Measurements from ENCODE around the gene SYK. TPM values are rescaled to one million over a fixed set of nuclear protein-coding genes. Genes with fewer than 3 reads are reported as not detected.

Gene SYK
- total and polyA plus RNA-seq, 4 donors, result 2.1 to 31.5 (median 13.3) TPM

- WGBS, 2 donors, result 14% methylated on average over 7 of the region's 7 CpGs
- Histone ChIP-seq H3K4me1 (ENCODE audit: control insufficient read depth in 1 of 2, insufficient read depth in 2 of 2, low read length in 2 of 2) (peaks cover 0 to under 1% of the 10 kb centered on the region in 2 donors), H3K27me3 (ENCODE audit: control insufficient read depth in 1 of 2, insufficient read depth in 2 of 2, low read length in 1 of 2) (no peaks in the 10 kb centered on the region), H3K9me3 (ENCODE audit: control insufficient read depth, low read length) (no peaks in the 10 kb centered on the region), H3K4me3 (ENCODE audit: low read length in 2 of 2) (no peak overlapping the region), H3K27ac (ENCODE audit: low read depth in 1 of 2, low read length in 2 of 2) (no peak overlapping the region), H3K36me3 (ENCODE audit: control insufficient read depth in 1 of 2, insufficient read depth in 2 of 2, low read length in 1 of 2) (no peaks in the 10 kb centered on the region)
- DNase-seq, result peak; percentile 73 to 87
- intact Hi-C loops (cut with DNase I), result loop anchor here (2.0 to 10.0 kb wide), 8 partner anchors 122 to 812 kb away; no protein-coding TSS in a partner anchor
- ATAC-seq (ENCODE audit: low FRiP score), result peak; percentile 89
These were observed 113.4 kb downstream of the SYK start for GRCh38 chr9:90914868-90915483.

GRCh38 chr9:90915693-90916092 lies 114.1 kb downstream of the SYK start:
- no peak overlapping the region for H3K27ac ChIP-seq (ENCODE audit: low read depth in 1 of 2, low read length in 2 of 2)
- intact Hi-C loops (cut with DNase I), result loop anchor here (2.0 to 10.0 kb wide), 8 partner anchors 122 to 811 kb away; no protein-coding TSS in a partner anchor
- ATAC-seq (ENCODE audit: low FRiP score) (no peak), DNase-seq (no peak)
- H3K9me3 ChIP-seq (ENCODE audit: control insufficient read depth, low read length), result no peaks in the 10 kb centered on the region
- H3K4me1 ChIP-seq (ENCODE audit: control insufficient read depth in 1 of 2, insufficient read depth in 2 of 2, low read length in 2 of 2), result peaks cover 3 to 5% of the 10 kb centered on the region in 2 donors
- 77 to 79% methylated on average over 6 of the region's 6 CpGs for WGBS, 2 donors
- no peaks in the 10 kb centered on the region for H3K27me3 ChIP-seq (ENCODE audit: control insufficient read depth in 1 of 2, insufficient read depth in 2 of 2, low read length in 1 of 2)
- no peaks in the 10 kb centered on the region for H3K36me3 ChIP-seq (ENCODE audit: control insufficient read depth in 1 of 2, insufficient read depth in 2 of 2, low read length in 1 of 2)
- H3K4me3 ChIP-seq (ENCODE audit: low read length in 2 of 2), result no peak overlapping the region

GRCh38 chr9:90916147-90916734 lies 114.6 kb downstream of the SYK start:
- no peak for ATAC-seq (ENCODE audit: low FRiP score)
- intact Hi-C loops (cut with DNase I), result loop anchor here (5.0 to 10.0 kb wide), 6 partner anchors 121 to 809 kb away; no protein-coding TSS in a partner anchor
- 93 to 96% methylated on average over 11 of the region's 11 CpGs for WGBS, 2 donors
- Histone ChIP-seq H3K9me3 (ENCODE audit: control insufficient read depth, low read length) (no peaks in the 10 kb centered on the region), H3K4me1 (ENCODE audit: control insufficient read depth in 1 of 2, insufficient read depth in 2 of 2, low read length in 2 of 2) (peaks cover 3 to 5% of the 10 kb centered on the region in 2 donors), H3K27me3 (ENCODE audit: control insufficient read depth in 1 of 2, insufficient read depth in 2 of 2, low read length in 1 of 2) (no peaks in the 10 kb centered on the region), H3K27ac (ENCODE audit: low read depth in 1 of 2, low read length in 2 of 2) (no peak overlapping the region), H3K36me3 (ENCODE audit: control insufficient read depth in 1 of 2, insufficient read depth in 2 of 2, low read length in 1 of 2) (no peaks in the 10 kb centered on the region), H3K4me3 (ENCODE audit: low read length in 2 of 2) (no peak overlapping the region)
- DNase-seq, result no peak

- intact Hi-C loops (cut with DNase I), result loop anchor here (5.0 to 10.0 kb wide), 7 partner anchors 42 to 805 kb away; no protein-coding TSS in a partner anchor
- Histone ChIP-seq H3K27ac (ENCODE audit: low read depth in 1 of 2, low read length in 2 of 2) (peak overlapping the region; percentile 74 to 90), H3K36me3 (ENCODE audit: control insufficient read depth in 1 of 2, insufficient read depth in 2 of 2, low read length in 1 of 2) (no peaks in the 10 kb centered on the region), H3K4me1 (ENCODE audit: control insufficient read depth in 1 of 2, insufficient read depth in 2 of 2, low read length in 2 of 2) (peaks cover 3 to 5% of the 10 kb centered on the region in 2 donors), H3K9me3 (ENCODE audit: control insufficient read depth, low read length) (no peaks in the 10 kb centered on the region), H3K4me3 (ENCODE audit: low read length in 2 of 2) (no peak overlapping the region), H3K27me3 (ENCODE audit: control insufficient read depth in 1 of 2, insufficient read depth in 2 of 2, low read length in 1 of 2) (no peaks in the 10 kb centered on the region)
- WGBS, 2 donors, result 3 to 11% methylated on average over 10 of the region's 10 CpGs
- ATAC-seq (ENCODE audit: low FRiP score) (peak; percentile 68), DNase-seq (no peak)
These were observed 118.3 kb downstream of the SYK start for GRCh38 chr9:90919883-90920282.

- no peaks in the 10 kb centered on the region for H3K36me3 ChIP-seq (ENCODE audit: control insufficient read depth in 1 of 2, insufficient read depth in 2 of 2, low read length in 1 of 2)
- peak; percentile 80 to 93 for DNase-seq
- no peaks in the 10 kb centered on the region for H3K27me3 ChIP-seq (ENCODE audit: control insufficient read depth in 1 of 2, insufficient read depth in 2 of 2, low read length in 1 of 2)
- intact Hi-C loops (cut with DNase I), result loop anchor here in 1 of 2 donors (5.0 kb wide), 1 partner anchor 41 kb away; no protein-coding TSS in a partner anchor
- peak overlapping the region; percentile 74 to 90 for H3K27ac ChIP-seq (ENCODE audit: low read depth in 1 of 2, low read length in 2 of 2)
- WGBS, 2 donors, result 3 to 10% methylated on average over 8 of the region's 8 CpGs
- peak; percentile 85 for ATAC-seq (ENCODE audit: low FRiP score)
- H3K9me3 ChIP-seq (ENCODE audit: control insufficient read depth, low read length), result no peaks in the 10 kb centered on the region
- H3K4me3 ChIP-seq (ENCODE audit: low read length in 2 of 2), result no peak overlapping the region
- peaks cover 3 to 5% of the 10 kb centered on the region in 2 donors for H3K4me1 ChIP-seq (ENCODE audit: control insufficient read depth in 1 of 2, insufficient read depth in 2 of 2, low read length in 2 of 2)
These were observed 119.5 kb downstream of the SYK start for GRCh38 chr9:90921104-90921503.

GRCh38 chr9:90921969-90922368 lies 120.3 kb downstream of the SYK start:
- Histone ChIP-seq H3K27ac (ENCODE audit: low read depth in 1 of 2, low read length in 2 of 2) (no peak overlapping the region), H3K4me1 (ENCODE audit: control insufficient read depth in 1 of 2, insufficient read depth in 2 of 2, low read length in 2 of 2) (peaks cover 3 to 5% of the 10 kb centered on the region in 2 donors), H3K27me3 (ENCODE audit: control insufficient read depth in 1 of 2, insufficient read depth in 2 of 2, low read length in 1 of 2) (no peaks in the 10 kb centered on the region), H3K9me3 (ENCODE audit: control insufficient read depth, low read length) (no peaks in the 10 kb centered on the region), H3K36me3 (ENCODE audit: control insufficient read depth in 1 of 2, insufficient read depth in 2 of 2, low read length in 1 of 2) (no peaks in the 10 kb centered on the region), H3K4me3 (ENCODE audit: low read length in 2 of 2) (no peak overlapping the region)
- DNase-seq (no peak), ATAC-seq (ENCODE audit: low FRiP score) (no peak)
- intact Hi-C loops (cut with DNase I), result loop anchor here (2.0 to 5.0 kb wide), 2 partner anchors 40 to 43 kb away; no protein-coding TSS in a partner anchor
- WGBS, 2 donors, result 86 to 91% methylated on average over 7 of the region's 7 CpGs

- intact Hi-C loops (cut with DNase I), result no loop called here
- Histone ChIP-seq H3K36me3 (ENCODE audit: control insufficient read depth in 1 of 2, insufficient read depth in 2 of 2, low read length in 1 of 2) (no peaks in the 10 kb centered on the region), H3K4me3 (ENCODE audit: low read length in 2 of 2) (no peak overlapping the region), H3K27me3 (ENCODE audit: control insufficient read depth in 1 of 2, insufficient read depth in 2 of 2, low read length in 1 of 2) (no peaks in the 10 kb centered on the region), H3K27ac (ENCODE audit: low read depth in 1 of 2, low read length in 2 of 2) (no peak overlapping the region), H3K9me3 (ENCODE audit: control insufficient read depth, low read length) (no peaks in the 10 kb centered on the region), H3K4me1 (ENCODE audit: control insufficient read depth in 1 of 2, insufficient read depth in 2 of 2, low read length in 2 of 2) (peaks cover 0 to under 1% of the 10 kb centered on the region in 2 donors)
- 11 to 17% methylated on average over 2 of the region's 2 CpGs for WGBS, 2 donors
- ATAC-seq (ENCODE audit: low FRiP score) (no peak), DNase-seq (no peak)
These were observed 124.1 kb downstream of the SYK start for GRCh38 chr9:90925581-90926257.

GRCh38 chr9:90926936-90927335 lies 125.3 kb downstream of the SYK start:
- ATAC-seq (ENCODE audit: low FRiP score), result no peak
- no peaks in the 10 kb centered on the region for H3K36me3 ChIP-seq (ENCODE audit: control insufficient read depth in 1 of 2, insufficient read depth in 2 of 2, low read length in 1 of 2)
- no peak for DNase-seq
- intact Hi-C loops (cut with DNase I), result no loop called here
- no peaks in the 10 kb centered on the region for H3K9me3 ChIP-seq (ENCODE audit: control insufficient read depth, low read length)
- no peak overlapping the region for H3K27ac ChIP-seq (ENCODE audit: low read depth in 1 of 2, low read length in 2 of 2)
- H3K4me1 ChIP-seq (ENCODE audit: control insufficient read depth in 1 of 2, insufficient read depth in 2 of 2, low read length in 2 of 2), result no peaks in the 10 kb centered on the region
- 80 to 87% methylated on average over 3 of the region's 3 CpGs for WGBS, 2 donors
- H3K4me3 ChIP-seq (ENCODE audit: low read length in 2 of 2), result no peak overlapping the region
- no peaks in the 10 kb centered on the region for H3K27me3 ChIP-seq (ENCODE audit: control insufficient read depth in 1 of 2, insufficient read depth in 2 of 2, low read length in 1 of 2)
